ENCODE data around the gene C5. TPM values are rescaled to one million over a fixed set of nuclear protein-coding genes. Genes with fewer than 3 reads are reported as not detected.

The C5 gene
- total RNA-seq, 1 donor from 2014 or later: 0.82 TPM

Other genes starting within 250 kb of the C5 start
- gene PSMD5, start 207.4 kb downstream of the C5 start, total RNA-seq: 61.8 and 67.9 TPM in 2 replicates
- 167 and 170 TPM in 2 replicates for gene PHF19, start 173.1 kb downstream of the C5 start, total RNA-seq
- 164 TPM in 2 replicates for gene TRAF1, start 123.5 kb downstream of the C5 start, total RNA-seq
- gene CNTRL, start 24.7 kb upstream of the C5 start, total RNA-seq: 67.6 and 68.4 TPM in 2 replicates
- 62.0 and 63.2 TPM in 2 replicates for gene RAB14, start 151.6 kb upstream of the C5 start, total RNA-seq
- 1.1 and 1.9 TPM in 2 replicates for gene GSN, start 217.9 kb upstream of the C5 start, total RNA-seq